ENCODE results near the gene GREB1L. TPM values are rescaled to one million over a fixed set of nuclear protein-coding genes. Genes with fewer than 3 reads are reported as not detected.

Gene GREB1L
- polyA plus RNA-seq, 1 of the 3 experiments (the other 2 are of a cell fraction): under 0.01 TPM

DNA sequence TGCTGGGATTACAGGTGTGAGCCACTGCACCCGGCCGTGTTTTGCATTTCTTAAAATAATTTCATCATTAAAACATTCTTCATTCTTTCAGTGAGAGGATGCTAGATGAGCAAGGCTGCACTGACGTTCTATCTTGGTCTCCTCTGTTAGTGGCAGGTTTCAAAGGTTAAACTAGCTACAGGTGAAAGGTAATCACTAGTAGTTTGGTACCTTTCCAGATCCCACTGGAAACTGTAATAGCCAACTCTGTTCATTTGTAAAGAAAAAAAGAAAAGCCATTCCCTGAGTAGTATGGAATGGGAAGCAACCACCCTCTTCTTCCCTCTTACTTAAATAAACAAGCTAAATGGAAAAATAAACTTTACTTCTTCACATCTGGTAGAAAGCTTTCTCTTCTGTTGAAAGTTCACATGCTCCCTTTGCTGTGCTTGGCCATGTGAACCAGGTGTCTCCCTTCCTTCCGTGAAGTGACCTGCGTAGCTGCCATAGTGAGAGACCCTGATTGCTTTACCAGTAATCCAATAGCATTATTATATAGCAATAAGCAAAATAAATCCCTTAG, 94.0 kb downstream of the GREB1L start:
- H3K27me3 ChIP-seq (ENCODE audit: insufficient read depth): peaks cover 10% of the 10 kb centered on the region; the same call in 1 of the 2 replicates
- TF ChIP-seq FOSL2 (IDR thresholded peaks at IDR 0.05; ENCODE audit: borderline replicate concordance, low read depth): no peak
- no peak for TF ChIP-seq FOXM1 (IDR thresholded peaks at IDR 0.05; ENCODE audit: low read depth)
- no peak for TF ChIP-seq YY1 (IDR thresholded peaks at IDR 0.05; ENCODE audit: low read depth)
- TF ChIP-seq, protein P1, sequence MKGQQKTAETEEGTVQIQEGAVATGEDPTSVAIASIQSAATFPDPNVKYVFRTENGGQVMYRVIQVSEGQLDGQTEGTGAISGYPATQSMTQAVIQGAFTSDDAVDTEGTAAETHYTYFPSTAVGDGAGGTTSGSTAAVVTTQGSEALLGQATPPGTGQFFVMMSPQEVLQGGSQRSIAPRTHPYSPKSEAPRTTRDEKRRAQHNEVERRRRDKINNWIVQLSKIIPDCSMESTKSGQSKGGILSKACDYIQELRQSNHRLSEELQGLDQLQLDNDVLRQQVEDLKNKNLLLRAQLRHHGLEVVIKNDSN (IDR thresholded peaks at IDR 0.05; ENCODE audit: borderline replicate concordance, low read depth): no peak
- TF ChIP-seq, protein P2, sequence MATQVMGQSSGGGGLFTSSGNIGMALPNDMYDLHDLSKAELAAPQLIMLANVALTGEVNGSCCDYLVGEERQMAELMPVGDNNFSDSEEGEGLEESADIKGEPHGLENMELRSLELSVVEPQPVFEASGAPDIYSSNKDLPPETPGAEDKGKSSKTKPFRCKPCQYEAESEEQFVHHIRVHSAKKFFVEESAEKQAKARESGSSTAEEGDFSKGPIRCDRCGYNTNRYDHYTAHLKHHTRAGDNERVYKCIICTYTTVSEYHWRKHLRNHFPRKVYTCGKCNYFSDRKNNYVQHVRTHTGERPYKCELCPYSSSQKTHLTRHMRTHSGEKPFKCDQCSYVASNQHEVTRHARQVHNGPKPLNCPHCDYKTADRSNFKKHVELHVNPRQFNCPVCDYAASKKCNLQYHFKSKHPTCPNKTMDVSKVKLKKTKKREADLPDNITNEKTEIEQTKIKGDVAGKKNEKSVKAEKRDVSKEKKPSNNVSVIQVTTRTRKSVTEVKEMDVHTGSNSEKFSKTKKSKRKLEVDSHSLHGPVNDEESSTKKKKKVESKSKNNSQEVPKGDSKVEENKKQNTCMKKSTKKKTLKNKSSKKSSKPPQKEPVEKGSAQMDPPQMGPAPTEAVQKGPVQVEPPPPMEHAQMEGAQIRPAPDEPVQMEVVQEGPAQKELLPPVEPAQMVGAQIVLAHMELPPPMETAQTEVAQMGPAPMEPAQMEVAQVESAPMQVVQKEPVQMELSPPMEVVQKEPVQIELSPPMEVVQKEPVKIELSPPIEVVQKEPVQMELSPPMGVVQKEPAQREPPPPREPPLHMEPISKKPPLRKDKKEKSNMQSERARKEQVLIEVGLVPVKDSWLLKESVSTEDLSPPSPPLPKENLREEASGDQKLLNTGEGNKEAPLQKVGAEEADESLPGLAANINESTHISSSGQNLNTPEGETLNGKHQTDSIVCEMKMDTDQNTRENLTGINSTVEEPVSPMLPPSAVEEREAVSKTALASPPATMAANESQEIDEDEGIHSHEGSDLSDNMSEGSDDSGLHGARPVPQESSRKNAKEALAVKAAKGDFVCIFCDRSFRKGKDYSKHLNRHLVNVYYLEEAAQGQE (IDR thresholded peaks at IDR 0.05; ENCODE audit: low read depth, low read length): no peak
- H3K4me3 ChIP-seq (ENCODE audit: low read depth in 2 of 2, low read length in 1 of 2): no peak overlapping the region
- no peaks in the 10 kb centered on the region for H3F3A ChIP-seq (replicated peaks; ENCODE audit: insufficient read depth)
- H3K36me3 ChIP-seq (replicated peaks in 1 of 2; ENCODE audit: control insufficient read depth in 1 of 2, insufficient read depth in 2 of 2, low read length in 1 of 2): no peaks in the 10 kb centered on the region
- no peak overlapping the region for H2AFZ ChIP-seq (ENCODE audit: low read depth)
- H3K4me2 ChIP-seq: no peak overlapping the region
- H4K20me1 ChIP-seq (ENCODE audit: insufficient read depth): no peaks in the 10 kb centered on the region
- no peaks in the 10 kb centered on the region for H3K9me3 ChIP-seq
- no peaks in the 10 kb centered on the region for H3K9me2 ChIP-seq
- DNase-seq: no peak
- H3K79me2 ChIP-seq (ENCODE audit: insufficient read depth): no peaks in the 10 kb centered on the region
- CTCF ChIA-PET: no interaction called here
- H3K4me1 ChIP-seq (ENCODE audit: control insufficient read depth in 1 of 2, insufficient read depth in 2 of 2, low read depth in 1 of 2, low read length in 1 of 2): no peaks in the 10 kb centered on the region
- POLR2A ChIA-PET: no interaction called here
- H3K27ac ChIP-seq (ENCODE audit: low read depth in 2 of 2, low read length in 1 of 2): no peak overlapping the region
- no peak overlapping the region for H3K9ac ChIP-seq
- WGBS (ENCODE audit: low lambda C conversion rate): 24% methylated on average over 5 of the region's 5 CpGs

DNA sequence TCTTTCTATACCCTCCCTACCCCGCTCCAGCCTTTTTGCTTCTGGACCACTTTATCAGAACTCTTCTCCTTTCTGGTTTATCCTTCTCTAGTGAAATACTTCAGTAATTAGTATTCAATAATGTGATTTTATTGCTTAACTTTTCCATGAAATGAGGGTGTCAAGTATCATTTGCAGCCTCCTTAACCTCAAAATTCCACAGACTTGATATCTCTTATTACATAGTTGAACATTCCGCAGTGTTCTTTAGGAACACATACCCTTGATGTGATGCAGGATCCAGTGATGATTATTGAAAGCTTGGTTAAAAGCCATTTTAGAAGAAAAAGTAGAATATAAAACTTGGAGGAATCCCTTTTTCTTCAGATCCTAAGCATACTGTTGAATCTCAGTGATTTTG, 94.8 kb downstream of the GREB1L start:
- ChIA-PET CTCF (no interaction called here), POLR2A (no interaction called here)
- no peaks in the 10 kb centered on the region for H3K4me1 ChIP-seq (ENCODE audit: control insufficient read depth in 1 of 2, insufficient read depth in 2 of 2, low read depth in 1 of 2, low read length in 1 of 2)
- no peaks in the 10 kb centered on the region for H3K36me3 ChIP-seq (replicated peaks in 1 of 2; ENCODE audit: control insufficient read depth in 1 of 2, insufficient read depth in 2 of 2, low read length in 1 of 2)
- TF ChIP-seq NRF1 (IDR thresholded peaks at IDR 0.05; ENCODE audit: low read depth, low read length): no peak
- TF ChIP-seq TEAD4 (IDR thresholded peaks at IDR 0.05; ENCODE audit: borderline replicate concordance, insufficient read depth): no peak
- no peak for TF ChIP-seq CHD2 (IDR thresholded peaks at IDR 0.05; ENCODE audit: low read length, partially characterized antibody)
- TF ChIP-seq, protein P3, sequence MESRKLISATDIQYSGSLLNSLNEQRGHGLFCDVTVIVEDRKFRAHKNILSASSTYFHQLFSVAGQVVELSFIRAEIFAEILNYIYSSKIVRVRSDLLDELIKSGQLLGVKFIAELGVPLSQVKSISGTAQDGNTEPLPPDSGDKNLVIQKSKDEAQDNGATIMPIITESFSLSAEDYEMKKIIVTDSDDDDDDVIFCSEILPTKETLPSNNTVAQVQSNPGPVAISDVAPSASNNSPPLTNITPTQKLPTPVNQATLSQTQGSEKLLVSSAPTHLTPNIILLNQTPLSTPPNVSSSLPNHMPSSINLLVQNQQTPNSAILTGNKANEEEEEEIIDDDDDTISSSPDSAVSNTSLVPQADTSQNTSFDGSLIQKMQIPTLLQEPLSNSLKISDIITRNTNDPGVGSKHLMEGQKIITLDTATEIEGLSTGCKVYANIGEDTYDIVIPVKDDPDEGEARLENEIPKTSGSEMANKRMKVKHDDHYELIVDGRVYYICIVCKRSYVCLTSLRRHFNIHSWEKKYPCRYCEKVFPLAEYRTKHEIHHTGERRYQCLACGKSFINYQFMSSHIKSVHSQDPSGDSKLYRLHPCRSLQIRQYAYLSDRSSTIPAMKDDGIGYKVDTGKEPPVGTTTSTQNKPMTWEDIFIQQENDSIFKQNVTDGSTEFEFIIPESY (IDR thresholded peaks at IDR 0.05; ENCODE audit: borderline replicate concordance, low read depth): no peak
- no peak for TF ChIP-seq EZH2phosphoT487 (IDR thresholded peaks at IDR 0.05; ENCODE audit: borderline replicate concordance, low read depth)
- no peak overlapping the region for H3K27ac ChIP-seq (ENCODE audit: low read depth in 2 of 2, low read length in 1 of 2)
- H3K9me2 ChIP-seq: no peaks in the 10 kb centered on the region
- H3K9ac ChIP-seq: no peak overlapping the region
- H3F3A ChIP-seq (replicated peaks; ENCODE audit: insufficient read depth): no peaks in the 10 kb centered on the region
- H3K27me3 ChIP-seq (ENCODE audit: insufficient read depth): peaks cover 10% of the 10 kb centered on the region; the same call in 1 of the 2 replicates
- WGBS (ENCODE audit: low lambda C conversion rate): 55% methylated on average over 2 of the region's 2 CpGs
- H2AFZ ChIP-seq (ENCODE audit: low read depth): no peak overlapping the region
- DNase-seq: no peak
- no peaks in the 10 kb centered on the region for H3K9me3 ChIP-seq
- H3K4me2 ChIP-seq: no peak overlapping the region
- no peaks in the 10 kb centered on the region for H3K79me2 ChIP-seq (ENCODE audit: insufficient read depth)
- H3K4me3 ChIP-seq (ENCODE audit: low read depth in 2 of 2, low read length in 1 of 2): no peak overlapping the region
- H4K20me1 ChIP-seq (ENCODE audit: insufficient read depth): no peaks in the 10 kb centered on the region

Data from SK-N-SH (cell line).